ENCODE measurements around the gene NKAPD1.

DNA sequence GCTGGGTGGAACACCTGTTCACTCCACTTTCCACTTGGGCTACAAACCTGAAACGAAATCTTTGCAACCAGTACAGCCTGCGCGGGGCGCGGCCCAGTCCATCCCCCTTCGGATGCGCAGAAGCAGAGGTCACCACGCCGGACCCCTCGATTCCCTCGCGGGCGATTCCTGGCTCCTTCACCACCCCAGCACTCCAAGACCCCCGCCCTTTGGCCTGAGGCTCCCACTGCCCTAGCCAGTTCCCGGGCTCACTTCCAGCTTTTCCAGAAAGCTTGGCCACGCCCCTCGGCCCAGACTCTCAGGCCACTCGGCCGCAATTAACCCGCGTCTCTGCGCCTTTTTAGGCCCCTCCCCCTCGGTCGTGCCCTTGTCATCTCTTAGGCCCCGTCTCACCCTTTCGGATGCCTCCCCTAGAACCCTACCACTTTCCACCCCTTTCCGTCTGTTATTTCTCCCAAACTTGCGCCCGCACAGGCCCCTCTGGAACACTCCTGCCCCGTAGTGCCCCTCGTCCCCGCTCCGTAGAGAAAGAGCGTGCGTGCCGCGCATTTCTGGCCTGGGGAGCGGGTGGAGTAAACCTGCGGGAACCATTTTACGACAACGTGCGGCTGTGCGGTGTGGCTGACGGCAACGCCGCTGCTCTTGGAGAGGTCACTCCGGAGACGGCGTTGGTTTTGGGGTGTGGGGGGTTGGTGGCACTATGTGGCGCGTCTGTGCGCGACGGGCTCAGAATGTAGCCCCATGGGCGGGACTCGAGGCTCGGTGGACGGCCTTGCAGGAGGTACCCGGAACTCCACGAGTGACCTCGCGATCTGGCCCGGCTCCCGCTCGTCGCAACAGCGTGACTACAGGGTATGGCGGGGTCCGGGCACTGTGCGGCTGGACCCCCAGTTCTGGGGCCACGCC lies 49.1 kb upstream of the NKAPD1 start, which contains the start of gene DLAT:
- TF ChIP-seq, protein P1, sequence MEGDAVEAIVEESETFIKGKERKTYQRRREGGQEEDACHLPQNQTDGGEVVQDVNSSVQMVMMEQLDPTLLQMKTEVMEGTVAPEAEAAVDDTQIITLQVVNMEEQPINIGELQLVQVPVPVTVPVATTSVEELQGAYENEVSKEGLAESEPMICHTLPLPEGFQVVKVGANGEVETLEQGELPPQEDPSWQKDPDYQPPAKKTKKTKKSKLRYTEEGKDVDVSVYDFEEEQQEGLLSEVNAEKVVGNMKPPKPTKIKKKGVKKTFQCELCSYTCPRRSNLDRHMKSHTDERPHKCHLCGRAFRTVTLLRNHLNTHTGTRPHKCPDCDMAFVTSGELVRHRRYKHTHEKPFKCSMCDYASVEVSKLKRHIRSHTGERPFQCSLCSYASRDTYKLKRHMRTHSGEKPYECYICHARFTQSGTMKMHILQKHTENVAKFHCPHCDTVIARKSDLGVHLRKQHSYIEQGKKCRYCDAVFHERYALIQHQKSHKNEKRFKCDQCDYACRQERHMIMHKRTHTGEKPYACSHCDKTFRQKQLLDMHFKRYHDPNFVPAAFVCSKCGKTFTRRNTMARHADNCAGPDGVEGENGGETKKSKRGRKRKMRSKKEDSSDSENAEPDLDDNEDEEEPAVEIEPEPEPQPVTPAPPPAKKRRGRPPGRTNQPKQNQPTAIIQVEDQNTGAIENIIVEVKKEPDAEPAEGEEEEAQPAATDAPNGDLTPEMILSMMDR (IDR thresholded peaks at IDR 0.05), result no peak
- TF ChIP-seq ZFX (IDR thresholded peaks at IDR 0.05; ENCODE audit: borderline replicate concordance), result no peak
